ENCODE data around the gene GJA3. TPM values are rescaled to one million over a fixed set of nuclear protein-coding genes. Genes with fewer than 3 reads are reported as not detected.

Gene GJA3
- total RNA-seq, 1 experiment from 2014 or later, result 0.15 TPM

GRCh38 chr13:20130652-20131051 is 30.2 kb downstream of the GJA3 start:
- Histone ChIP-seq H3K4me1 (replicated peaks; ENCODE audit: insufficient read depth) (0 out of 2 replicates have a peak, but pooled peaks cover 4% of the 10 kb centered on the region), H3K27me3 (ENCODE audit: insufficient read depth, low read depth) (no peaks in the 10 kb centered on the region), H3K79me2 (ENCODE audit: low read depth) (no peaks in the 10 kb centered on the region), H3K9me2 (ENCODE audit: insufficient read depth) (no peaks in the 10 kb centered on the region), H3K9me3 (ENCODE audit: insufficient read depth, low read depth) (no peaks in the 10 kb centered on the region), H4K20me1 (ENCODE audit: insufficient read depth) (no peaks in the 10 kb centered on the region), H3K36me3 (ENCODE audit: low read depth) (no peaks in the 10 kb centered on the region), H3F3A (ENCODE audit: insufficient read depth, low read depth) (peaks cover 7% of the 10 kb centered on the region; the same call in 1 of the 2 replicates), H3K4me2 (no peak overlapping the region), H3K27ac (no peak overlapping the region), H3K4me3 (no peak overlapping the region), H2AFZ (no peak overlapping the region)
- no peak for DNase-seq
- no TSS peak for BruUV-seq (replicated peaks)
- intact Hi-C loops (cut with micrococcal nuclease; ENCODE audit: unreplicated experiment), result no loop called here
- TF ChIP-seq, protein P1, sequence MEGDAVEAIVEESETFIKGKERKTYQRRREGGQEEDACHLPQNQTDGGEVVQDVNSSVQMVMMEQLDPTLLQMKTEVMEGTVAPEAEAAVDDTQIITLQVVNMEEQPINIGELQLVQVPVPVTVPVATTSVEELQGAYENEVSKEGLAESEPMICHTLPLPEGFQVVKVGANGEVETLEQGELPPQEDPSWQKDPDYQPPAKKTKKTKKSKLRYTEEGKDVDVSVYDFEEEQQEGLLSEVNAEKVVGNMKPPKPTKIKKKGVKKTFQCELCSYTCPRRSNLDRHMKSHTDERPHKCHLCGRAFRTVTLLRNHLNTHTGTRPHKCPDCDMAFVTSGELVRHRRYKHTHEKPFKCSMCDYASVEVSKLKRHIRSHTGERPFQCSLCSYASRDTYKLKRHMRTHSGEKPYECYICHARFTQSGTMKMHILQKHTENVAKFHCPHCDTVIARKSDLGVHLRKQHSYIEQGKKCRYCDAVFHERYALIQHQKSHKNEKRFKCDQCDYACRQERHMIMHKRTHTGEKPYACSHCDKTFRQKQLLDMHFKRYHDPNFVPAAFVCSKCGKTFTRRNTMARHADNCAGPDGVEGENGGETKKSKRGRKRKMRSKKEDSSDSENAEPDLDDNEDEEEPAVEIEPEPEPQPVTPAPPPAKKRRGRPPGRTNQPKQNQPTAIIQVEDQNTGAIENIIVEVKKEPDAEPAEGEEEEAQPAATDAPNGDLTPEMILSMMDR (conservative IDR thresholded peaks at IDR 0.05), result no peak
- TF ChIP-seq EZH2 (IDR thresholded peaks at IDR 0.05; ENCODE audit: low read depth), result no peak
- ChIA-PET CTCF (no interaction called here), POLR2A (ENCODE audit: unreplicated experiment) (no interaction called here)

GRCh38 chr13:20130012-20130411 is 30.8 kb downstream of the GJA3 start:
- Histone ChIP-seq H3K9me2 (ENCODE audit: insufficient read depth) (no peaks in the 10 kb centered on the region), H3K36me3 (ENCODE audit: low read depth) (no peaks in the 10 kb centered on the region), H3K79me2 (ENCODE audit: low read depth) (no peaks in the 10 kb centered on the region), H3K27ac (no peak overlapping the region), H3F3A (ENCODE audit: insufficient read depth, low read depth) (peaks cover 7% of the 10 kb centered on the region; the same call in 1 of the 2 replicates), H2AFZ (no peak overlapping the region), H3K4me3 (no peak overlapping the region), H3K27me3 (ENCODE audit: insufficient read depth, low read depth) (no peaks in the 10 kb centered on the region), H3K9me3 (ENCODE audit: insufficient read depth, low read depth) (no peaks in the 10 kb centered on the region), H3K4me2 (no peak overlapping the region), H4K20me1 (ENCODE audit: insufficient read depth) (no peaks in the 10 kb centered on the region), H3K4me1 (replicated peaks; ENCODE audit: insufficient read depth) (0 out of 2 replicates have a peak, but pooled peaks cover 4% of the 10 kb centered on the region)
- TF ChIP-seq, protein P1 (conservative IDR thresholded peaks at IDR 0.05), result no peak
- no peak for TF ChIP-seq EZH2 (IDR thresholded peaks at IDR 0.05; ENCODE audit: low read depth)
- no TSS peak for BruUV-seq (replicated peaks)
- DNase-seq, result no peak
- ChIA-PET CTCF (no interaction called here), POLR2A (ENCODE audit: unreplicated experiment) (no interaction called here)
- intact Hi-C loops (cut with micrococcal nuclease; ENCODE audit: unreplicated experiment), result no loop called here

- no peaks in the 10 kb centered on the region for H3K79me2 ChIP-seq (ENCODE audit: low read depth)
- no peaks in the 10 kb centered on the region for H4K20me1 ChIP-seq (ENCODE audit: insufficient read depth)
- H2AFZ ChIP-seq, result peak overlapping the region; percentile 99
- H3K9me3 ChIP-seq (ENCODE audit: insufficient read depth, low read depth), result no peaks in the 10 kb centered on the region
- no peak for DNase-seq
- no peaks in the 10 kb centered on the region for H3K36me3 ChIP-seq (ENCODE audit: low read depth)
- no TSS peak for BruUV-seq (replicated peaks)
- no peak overlapping the region for H3K27ac ChIP-seq
- H3K27me3 ChIP-seq (ENCODE audit: insufficient read depth, low read depth), result no peaks in the 10 kb centered on the region
- peaks cover 7% of the 10 kb centered on the region; the same call in 1 of the 2 replicates for H3F3A ChIP-seq (ENCODE audit: insufficient read depth, low read depth)
- H3K4me3 ChIP-seq, result peak overlapping the region; percentile 72; the same call in 1 of the 2 replicates
- peak overlapping the region; percentile 98 for H3K4me2 ChIP-seq
- ChIA-PET POLR2A (ENCODE audit: unreplicated experiment) (no interaction called here), CTCF (no interaction called here)
- TF ChIP-seq, protein P1 (conservative IDR thresholded peaks at IDR 0.05), result no peak
- no peak for TF ChIP-seq EZH2 (IDR thresholded peaks at IDR 0.05; ENCODE audit: low read depth)
- 0 out of 2 replicates have a peak, but pooled peaks cover 10% of the 10 kb centered on the region for H3K4me1 ChIP-seq (replicated peaks; ENCODE audit: insufficient read depth)
- no peaks in the 10 kb centered on the region for H3K9me2 ChIP-seq (ENCODE audit: insufficient read depth)
- intact Hi-C loops (cut with micrococcal nuclease; ENCODE audit: unreplicated experiment), result loop anchor here (5.0 to 10.0 kb wide), 2 partner anchors 33 to 524 kb away; partner anchors contain the start of gene GJA3
Observed at GRCh38 chr13:20129076-20129475, 31.8 kb downstream of the GJA3 start.

Data from PC-9 (cell line).